Heart right ventricle (tissue), 16 donors: Measurements from ENCODE around the gene SALL1. TPM values are rescaled to one million over a fixed set of nuclear protein-coding genes. Genes with fewer than 3 reads are reported as not detected.

ENCODE experiments used
- ATAC-seq, 8 donors: fragments of 200-7000 bp; cut with Tn5 transposase; one replicate each; pipeline ENCODE4 v1.9.1; 2020; ENCODE audit warnings: mild to moderate bottlenecking in 8 of 8, moderate library complexity in 8 of 8, moderate number of reproducible peaks in 1 of 8
- DNase-seq, 2 donors: peaks; one replicate each; pipeline ENCODE4 v3.0.0-alpha.2; 2020
- H3K27ac ChIP-seq, 10 donors: fragments of 200-600 bp; sonication (generic) in 2 of 10; one replicate each; pipeline versions ENCODE4 v1.5.0 to v1.8.0; 2020 to 2022; ENCODE audit warnings: mild to moderate bottlenecking in 3 of 10
- H3K27me3 ChIP-seq, 7 donors: fragments of 200-600 bp; one replicate each; pipeline ENCODE4 v1.8.0; 2021 to 2022; ENCODE audit warnings: mild to moderate bottlenecking in 2 of 7
- H3K36me3 ChIP-seq, 9 donors: fragments of 200-600 bp; sonication (generic) in 1 of 9; one replicate each; pipeline versions ENCODE4 v1.5.0 to v1.8.0; 2020 to 2022; ENCODE audit warnings: mild to moderate bottlenecking in 2 of 9
- H3K4me1 ChIP-seq, 9 donors: fragments of 200-600 bp; sonication (generic) in 1 of 9; one replicate each; pipeline versions ENCODE4 v1.5.0 to v1.8.0; 2020 to 2022; ENCODE audit warnings: mild to moderate bottlenecking in 4 of 9
- H3K4me3 ChIP-seq, 10 donors: fragments of 200-600 bp; sonication (generic) in 2 of 10; one replicate each; pipeline versions ENCODE4 v1.5.0 to v1.8.0; 2020 to 2022; ENCODE audit warnings: mild to moderate bottlenecking in 7 of 10, moderate library complexity in 2 of 10
- H3K9me3 ChIP-seq, 11 donors: fragments of 200-600 bp in 10 of 11; sonication (generic) in 2 of 11; one replicate each; pipeline versions ENCODE4 v1.5.0 to v1.8.0; 2013 to 2022; ENCODE audit warnings: mild to moderate bottlenecking in 2 of 11, control low read depth in 1 of 11, moderate library complexity in 1 of 11
- CTCF ChIP-seq, 9 donors: fragments of 200-600 bp; sonication (generic) in 2 of 9; IDR thresholded peaks; one replicate each; pipeline versions ENCODE4 v1.5.0 to v1.8.0; 2021 to 2022; ENCODE audit warnings: antibody characterized with exemption in 9 of 9, mild to moderate bottlenecking in 5 of 9, moderate library complexity in 1 of 9
- WGBS, 2 donors: extraction: QIAGEN DNeasy Blood & Tissue Kit; methylation state at CpG; one replicate each; pipeline ENCODE4 v1.1.7; 2013; ENCODE audit warnings: inconsistent platforms in 1 of 2; 5-methylcytosine and 5-hydroxymethylcytosine counted together
- intact Hi-C, 10 donors: fragments of 100-400 bp; cut with DNase I; formaldehyde crosslinking; loops; one replicate each; pipeline versions ENCODE4 v1.11.1 to v1.14.2; 2022
- polyA plus RNA-seq, 2 donors: library from polyadenylated mRNA; stranded (reverse); fragments of 200-250 nt; gene quantifications; one replicate each; pipeline ENCODE4 v1.2.3, GENCODE V29; 2013
- total RNA-seq, 10 donors: library from RNA; stranded (reverse); fragmentation: NEBNext Ultra II Directional in 3 of 10; extraction: Animal tissue kit (Norgen Biotek cat#: 25700) in 3 of 10; gene quantifications; one replicate each; pipeline versions ENCODE4 v1.2.1 to v1.2.4, GENCODE V29; 2021 to 2023
- donor health status: Arrhythmogenic right ventricular cardiomyopathy.
- donor health status: ischemic (EF 13 %, LVEDD 7.1; RV severe dilation, severe dysfunction).
- donor health status: healthy with polysubstance abuse.
- donor health status: DM: no; HTN: yes; CAD: no.
- donor health status: DM: no; HTN: no; CAD: no.
- donor health status: ischemic (EF 25% LVEDD 6.9; RV normal size, moderate dysfunction).
- donor health status: ischemic (EF 25% LVEDD 5.7; RV mildly dilated, moderate dysfunction).
- donor health status: healthy.
- donor health status: DM: yes; HTN: yes; CAD: no.
- donor health status: Ischemic cardiomyopathy.
- donor health status: ischemic (EF 35%, LVEDD 5.7; RV mildly dilated, moderate dysfunction).
- donor health status: nonischemic (EF 11% LVEDD 7.7; RV severe dilation, severe dysfunction).
- donor health status: DM: yes; HTN: yes; CAD: no.
- donor health status: PGD.
- donor health status: ischemic (EF 29% LVEDD 5.4; RV normal size, mild dysfunction).
- donor health status: nonischemic (EF 23%, LVEDD 6.1; RV moderate dilation, normal function).

The SALL1 gene
- total and polyA plus RNA-seq, 12 donors, result 0.05 to 2.0 (median 0.32) TPM; not detected in 1

- Histone ChIP-seq H3K27me3 (peaks cover 0 to 39% (median 22%) of the 10 kb centered on the region in 7 donors), H3K27ac (no peak overlapping the region), H3K4me1 (no peaks in the 10 kb centered on the region), H3K9me3 (no peaks in the 10 kb centered on the region), H3K4me3 (no peak overlapping the region), H3K36me3 (no peaks in the 10 kb centered on the region)
- no peak for DNase-seq
- WGBS, 2 donors, result 92% methylated on average over 2 of the region's 2 CpGs
- ATAC-seq, result no peak
- intact Hi-C loops, result no loop called here
- TF ChIP-seq CTCF (IDR thresholded peaks at IDR 0.05), result no peak
Observed at GRCh38 chr16:51107742-51108141, 43.3 kb downstream of the SALL1 start.

GRCh38 chr16:51106535-51106934, 44.5 kb downstream of the SALL1 start:
- intact Hi-C loops, result no loop called here
- H3K27ac ChIP-seq, result no peak overlapping the region
- TF ChIP-seq CTCF (IDR thresholded peaks at IDR 0.05), result no peak
- H3K9me3 ChIP-seq, result no peaks in the 10 kb centered on the region
- peaks cover 0 to 29% (median 24%) of the 10 kb centered on the region in 7 donors for H3K27me3 ChIP-seq
- DNase-seq, result no peak
- WGBS, 2 donors, result 80 to 87% methylated on average over 2 of the region's 2 CpGs
- H3K4me3 ChIP-seq, result no peak overlapping the region
- H3K36me3 ChIP-seq, result no peaks in the 10 kb centered on the region
- no peaks in the 10 kb centered on the region for H3K4me1 ChIP-seq
- no peak for ATAC-seq

GRCh38 chr16:51103590-51103989, 47.5 kb downstream of the SALL1 start:
- H3K27me3 ChIP-seq, result peaks cover 0 to 25% (median 7%) of the 10 kb centered on the region in 7 donors
- TF ChIP-seq CTCF (IDR thresholded peaks at IDR 0.05), result no peak
- whole genome bisulfite sequencing, 2 donors, result 75 to 81% methylated on average over 4 of the region's 4 CpGs
- H3K36me3 ChIP-seq, result no peaks in the 10 kb centered on the region
- H3K27ac ChIP-seq, result no peak overlapping the region
- H3K4me3 ChIP-seq, result no peak overlapping the region
- no peak for ATAC-seq
- no peaks in the 10 kb centered on the region for H3K4me1 ChIP-seq
- no peak for DNase-seq
- intact Hi-C loops, result no loop called here
- H3K9me3 ChIP-seq, result no peaks in the 10 kb centered on the region

- no peak for ATAC-seq
- no peak overlapping the region for H3K4me3 ChIP-seq
- H3K36me3 ChIP-seq, result no peaks in the 10 kb centered on the region
- TF ChIP-seq CTCF (IDR thresholded peaks at IDR 0.05), result no peak
- H3K4me1 ChIP-seq, result no peaks in the 10 kb centered on the region
- 67 to 76% methylated on average over 2 of the region's 2 CpGs for WGBS, 2 donors
- H3K9me3 ChIP-seq, result no peaks in the 10 kb centered on the region
- intact Hi-C loops, result no loop called here
- H3K27me3 ChIP-seq, result peaks cover 0 to 37% (median 13%) of the 10 kb centered on the region in 7 donors
- H3K27ac ChIP-seq, result no peak overlapping the region
- DNase-seq, result no peak
Observed at GRCh38 chr16:51097729-51098128, 53.3 kb downstream of the SALL1 start.
